ENCODE data around the gene SKOR1.

The SKOR1 gene

DNA sequence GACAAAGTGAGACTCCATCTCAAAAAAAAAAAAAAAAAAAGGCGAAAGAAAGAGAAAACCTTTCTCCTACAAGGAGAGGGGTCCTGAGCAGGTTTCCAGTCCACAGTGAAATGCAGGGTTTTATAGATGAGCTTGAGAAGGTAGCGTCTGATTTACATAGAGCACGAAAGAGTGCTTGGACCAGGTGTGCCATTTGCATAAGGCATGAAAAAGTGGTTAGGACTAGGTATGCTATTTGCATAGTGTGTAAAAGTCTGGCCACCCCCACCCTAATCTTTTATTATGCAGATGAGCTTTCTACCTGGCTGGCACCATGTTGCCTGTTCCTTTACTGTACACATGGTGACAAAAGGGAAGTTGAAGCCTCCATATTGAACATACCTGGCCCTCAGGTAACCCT lies 28.1 kb downstream of the SKOR1 start:
- Histone ChIP-seq H3K27me3 (ENCODE audit: insufficient read depth, poor library complexity, severe bottlenecking) (no peaks in the 10 kb centered on the region), H3K4me3 (replicated peaks; ENCODE audit: insufficient read depth, low read length) (no peak overlapping the region), H3K27ac (replicated peaks) (no peak overlapping the region)
- TF ChIP-seq, protein P1, sequence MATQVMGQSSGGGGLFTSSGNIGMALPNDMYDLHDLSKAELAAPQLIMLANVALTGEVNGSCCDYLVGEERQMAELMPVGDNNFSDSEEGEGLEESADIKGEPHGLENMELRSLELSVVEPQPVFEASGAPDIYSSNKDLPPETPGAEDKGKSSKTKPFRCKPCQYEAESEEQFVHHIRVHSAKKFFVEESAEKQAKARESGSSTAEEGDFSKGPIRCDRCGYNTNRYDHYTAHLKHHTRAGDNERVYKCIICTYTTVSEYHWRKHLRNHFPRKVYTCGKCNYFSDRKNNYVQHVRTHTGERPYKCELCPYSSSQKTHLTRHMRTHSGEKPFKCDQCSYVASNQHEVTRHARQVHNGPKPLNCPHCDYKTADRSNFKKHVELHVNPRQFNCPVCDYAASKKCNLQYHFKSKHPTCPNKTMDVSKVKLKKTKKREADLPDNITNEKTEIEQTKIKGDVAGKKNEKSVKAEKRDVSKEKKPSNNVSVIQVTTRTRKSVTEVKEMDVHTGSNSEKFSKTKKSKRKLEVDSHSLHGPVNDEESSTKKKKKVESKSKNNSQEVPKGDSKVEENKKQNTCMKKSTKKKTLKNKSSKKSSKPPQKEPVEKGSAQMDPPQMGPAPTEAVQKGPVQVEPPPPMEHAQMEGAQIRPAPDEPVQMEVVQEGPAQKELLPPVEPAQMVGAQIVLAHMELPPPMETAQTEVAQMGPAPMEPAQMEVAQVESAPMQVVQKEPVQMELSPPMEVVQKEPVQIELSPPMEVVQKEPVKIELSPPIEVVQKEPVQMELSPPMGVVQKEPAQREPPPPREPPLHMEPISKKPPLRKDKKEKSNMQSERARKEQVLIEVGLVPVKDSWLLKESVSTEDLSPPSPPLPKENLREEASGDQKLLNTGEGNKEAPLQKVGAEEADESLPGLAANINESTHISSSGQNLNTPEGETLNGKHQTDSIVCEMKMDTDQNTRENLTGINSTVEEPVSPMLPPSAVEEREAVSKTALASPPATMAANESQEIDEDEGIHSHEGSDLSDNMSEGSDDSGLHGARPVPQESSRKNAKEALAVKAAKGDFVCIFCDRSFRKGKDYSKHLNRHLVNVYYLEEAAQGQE (IDR thresholded peaks at IDR 0.05; ENCODE audit: insufficient replicate concordance, low read depth): no peak
- no peak for TF ChIP-seq POLR2AphosphoS5 (IDR thresholded peaks at IDR 0.05; ENCODE audit: low read depth)
- no peak for TF ChIP-seq CTCF (IDR thresholded peaks at IDR 0.05; ENCODE audit: insufficient read depth, low read length)
- TF ChIP-seq SPI1 (IDR thresholded peaks at IDR 0.05; ENCODE audit: borderline replicate concordance, low read depth): no peak
- TF ChIP-seq GABPA (IDR thresholded peaks at IDR 0.05; ENCODE audit: low read depth): no peak
- DNase-seq (ENCODE audit: low read depth in 1 of 2, low spot score in 1 of 2): no peak

DNA sequence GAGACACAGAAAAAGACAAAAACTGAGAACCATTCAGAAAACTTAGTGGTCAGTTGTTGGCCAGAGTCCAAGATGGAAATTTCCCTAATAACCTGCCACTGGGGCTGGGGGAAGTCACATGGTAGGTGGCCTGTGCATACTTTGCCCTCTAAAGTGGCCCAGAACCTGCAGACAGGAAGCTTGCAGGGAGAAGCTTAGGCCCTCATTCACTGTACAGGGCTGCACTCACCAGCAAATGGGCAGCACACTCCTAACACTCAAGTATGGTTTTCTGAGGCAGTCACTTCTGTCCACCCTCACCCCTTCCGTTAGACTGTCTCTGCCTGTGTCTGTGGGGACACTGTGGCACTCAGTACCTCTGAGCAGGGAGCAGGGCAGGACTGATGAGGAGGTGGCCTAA lies 29.0 kb downstream of the SKOR1 start:
- no peaks in the 10 kb centered on the region for H3K27me3 ChIP-seq (ENCODE audit: insufficient read depth, poor library complexity, severe bottlenecking)
- no peak for TF ChIP-seq GABPA (IDR thresholded peaks at IDR 0.05; ENCODE audit: low read depth)
- TF ChIP-seq CTCF (IDR thresholded peaks at IDR 0.05; ENCODE audit: insufficient read depth, low read length): no peak
- TF ChIP-seq SPI1 (IDR thresholded peaks at IDR 0.05; ENCODE audit: borderline replicate concordance, low read depth): no peak
- no peak for TF ChIP-seq POLR2AphosphoS5 (IDR thresholded peaks at IDR 0.05; ENCODE audit: low read depth)
- TF ChIP-seq, protein P1 (IDR thresholded peaks at IDR 0.05; ENCODE audit: insufficient replicate concordance, low read depth): no peak
- DNase-seq (ENCODE audit: low read depth in 1 of 2, low spot score in 1 of 2): no peak
- H3K4me3 ChIP-seq (replicated peaks; ENCODE audit: insufficient read depth, low read length): no peak overlapping the region
- H3K27ac ChIP-seq (replicated peaks): no peak overlapping the region

DNA sequence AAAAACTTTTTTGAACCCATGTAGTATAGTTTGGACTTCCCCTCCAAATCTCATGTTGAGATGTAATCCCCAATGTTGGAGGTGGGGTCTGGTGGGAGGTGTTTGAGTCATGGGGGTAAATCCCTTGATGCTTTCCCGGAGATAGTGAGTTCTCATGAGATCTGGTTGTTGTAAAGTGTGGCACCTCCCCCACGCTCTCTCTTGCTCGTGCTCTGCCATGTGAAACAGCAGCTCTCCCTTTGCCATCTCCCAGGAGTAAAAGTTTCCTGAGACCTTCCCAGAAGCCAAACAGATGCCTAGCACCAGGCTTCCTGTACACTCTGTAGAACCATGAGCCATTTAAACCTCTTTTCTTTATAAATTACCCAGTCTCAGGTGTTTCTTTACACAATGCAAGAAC lies 30.5 kb downstream of the SKOR1 start:
- TF ChIP-seq CTCF (IDR thresholded peaks at IDR 0.05; ENCODE audit: insufficient read depth, low read length) (no peak), GABPA (IDR thresholded peaks at IDR 0.05; ENCODE audit: low read depth) (no peak), SPI1 (IDR thresholded peaks at IDR 0.05; ENCODE audit: borderline replicate concordance, low read depth) (no peak)
- TF ChIP-seq, protein P1 (IDR thresholded peaks at IDR 0.05; ENCODE audit: insufficient replicate concordance, low read depth): no peak
- no peak for DNase-seq (ENCODE audit: low read depth in 1 of 2, low spot score in 1 of 2)
- no peaks in the 10 kb centered on the region for H3K27me3 ChIP-seq (ENCODE audit: insufficient read depth, poor library complexity, severe bottlenecking)
- no peak overlapping the region for H3K4me3 ChIP-seq (replicated peaks; ENCODE audit: insufficient read depth, low read length)
- no peak overlapping the region for H3K27ac ChIP-seq (replicated peaks)
